TTC549 (cell line): Measurements from ENCODE around the gene WDR36.

Experiments used
- FAIRE-seq: peaks from 2 replicates; lab custom pipeline; 2012; peaks lifted over from hg19 to GRCh38; lab: Jason Lieb, UNC

WDR36 gene

DNA sequence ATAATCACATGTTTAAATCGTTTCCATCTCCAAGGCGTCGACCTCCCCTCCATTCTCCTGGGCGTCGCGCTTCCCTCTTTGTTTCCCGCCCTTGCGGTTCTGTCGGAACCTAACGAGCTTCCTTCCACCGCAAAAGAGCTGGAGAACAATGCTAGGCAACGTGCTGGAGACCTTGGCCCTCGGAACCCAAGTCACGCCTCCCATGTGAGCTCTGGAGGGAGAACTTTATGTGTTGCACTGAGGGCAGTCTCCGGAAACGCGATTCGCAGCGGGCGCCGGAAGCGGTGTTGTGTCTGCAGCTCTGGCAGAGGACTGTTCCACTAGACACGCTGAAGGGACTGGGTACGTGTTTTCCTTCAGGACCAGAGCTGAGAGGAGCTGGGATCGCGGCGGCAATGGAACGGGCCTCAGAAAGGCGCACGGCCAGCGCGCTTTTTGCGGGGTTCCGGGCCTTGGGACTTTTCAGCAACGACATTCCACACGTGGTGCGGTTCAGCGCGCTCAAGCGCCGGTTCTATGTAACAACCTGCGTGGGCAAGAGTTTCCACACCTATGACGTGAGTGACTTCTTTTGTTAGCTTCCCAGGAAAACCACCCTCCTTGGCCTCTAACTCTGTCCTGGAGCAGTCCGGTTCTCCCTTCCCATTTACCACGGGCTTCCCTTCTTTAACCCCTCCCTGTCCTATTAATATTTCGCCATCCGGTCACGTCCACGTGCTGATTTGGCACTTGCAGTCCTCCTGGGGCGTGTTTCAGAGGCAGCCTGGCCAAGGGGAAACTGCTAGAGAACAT is at the start of gene WDR36:
Gene WDR36 (plus strand): TSS at position 287 of the 792 bp plus-strand sequence. CDS start 109 bp downstream, at position 396.
- FAIRE-seq = no peak

DNA sequence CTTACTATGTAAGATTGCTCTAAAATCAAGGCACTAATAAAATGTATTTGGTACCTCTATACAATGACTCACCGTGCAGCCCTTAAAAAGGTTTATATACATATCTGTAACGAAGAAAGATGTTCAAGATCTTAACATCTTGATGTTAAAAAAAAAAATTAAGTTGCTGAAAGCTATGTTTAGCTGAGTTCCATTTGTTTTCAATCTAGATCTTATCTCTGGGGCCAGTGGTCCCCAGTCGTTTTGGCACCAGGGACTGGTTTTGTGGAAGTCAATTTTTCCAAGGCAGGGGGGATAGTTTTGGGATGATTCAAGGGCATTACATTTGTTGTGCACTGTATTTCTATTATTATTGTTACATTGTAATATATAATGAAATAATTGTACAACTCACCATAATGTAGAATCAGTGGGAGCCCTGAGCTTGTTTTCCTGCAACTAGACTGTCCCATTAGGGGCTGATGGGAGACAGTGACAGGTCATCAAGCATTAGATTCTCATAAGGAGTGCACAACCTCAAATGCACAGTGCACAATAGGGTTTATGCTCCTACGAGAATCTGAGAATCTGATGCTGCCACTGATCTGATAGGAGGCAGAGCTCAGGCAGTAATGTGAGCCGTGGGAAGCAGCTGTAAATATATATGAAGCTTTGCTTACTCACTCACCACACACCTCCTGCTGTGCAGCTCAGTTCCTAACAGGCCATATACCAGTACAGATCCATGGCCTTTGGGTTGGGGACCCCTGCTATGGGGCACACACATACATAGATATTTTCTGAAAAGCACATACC is 48.2 kb upstream of the WDR36 start:
- no peak for FAIRE-seq

DNA sequence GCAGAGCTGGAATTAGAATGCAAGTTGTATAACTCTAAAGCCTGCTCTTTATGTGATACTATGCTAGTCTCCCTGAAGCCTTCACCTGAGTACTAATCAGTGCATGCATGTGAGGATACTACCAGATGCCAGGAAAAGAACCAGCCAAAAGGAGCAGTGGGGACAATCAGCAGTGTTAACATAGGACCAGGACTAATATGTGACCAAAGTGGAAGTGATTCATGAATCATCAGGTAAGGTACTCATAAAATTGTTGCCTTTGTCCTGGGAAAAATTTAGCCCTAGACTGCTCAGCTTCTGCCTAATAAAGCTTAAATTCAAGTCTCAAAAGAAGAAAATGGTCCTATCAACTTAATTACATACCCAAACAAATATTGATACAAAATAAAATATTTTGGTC is 34.1 kb upstream of the WDR36 start:
- no peak for FAIRE-seq

GRCh38 chr5:111060169-111060568 is 32.0 kb upstream of the WDR36 start:
- no peak for FAIRE-seq

DNA sequence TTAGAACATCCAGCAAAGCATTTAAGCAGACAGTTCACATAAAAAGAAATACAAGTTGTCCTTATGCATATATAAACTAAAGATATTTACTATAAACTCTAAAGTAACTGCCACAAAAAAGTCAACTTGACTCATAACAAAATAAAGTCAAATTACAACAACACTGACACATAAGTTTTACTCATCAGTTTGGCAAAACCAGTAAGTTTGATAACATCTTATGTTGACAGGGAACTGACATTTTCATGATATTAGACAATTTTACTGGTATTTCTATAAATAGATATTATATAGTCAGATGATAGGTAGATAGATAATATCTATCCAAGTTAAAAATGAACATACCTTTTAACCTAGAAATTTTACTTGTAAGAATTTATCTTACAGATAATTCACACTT is 30.5 kb upstream of the WDR36 start:
- no peak for FAIRE-seq

DNA sequence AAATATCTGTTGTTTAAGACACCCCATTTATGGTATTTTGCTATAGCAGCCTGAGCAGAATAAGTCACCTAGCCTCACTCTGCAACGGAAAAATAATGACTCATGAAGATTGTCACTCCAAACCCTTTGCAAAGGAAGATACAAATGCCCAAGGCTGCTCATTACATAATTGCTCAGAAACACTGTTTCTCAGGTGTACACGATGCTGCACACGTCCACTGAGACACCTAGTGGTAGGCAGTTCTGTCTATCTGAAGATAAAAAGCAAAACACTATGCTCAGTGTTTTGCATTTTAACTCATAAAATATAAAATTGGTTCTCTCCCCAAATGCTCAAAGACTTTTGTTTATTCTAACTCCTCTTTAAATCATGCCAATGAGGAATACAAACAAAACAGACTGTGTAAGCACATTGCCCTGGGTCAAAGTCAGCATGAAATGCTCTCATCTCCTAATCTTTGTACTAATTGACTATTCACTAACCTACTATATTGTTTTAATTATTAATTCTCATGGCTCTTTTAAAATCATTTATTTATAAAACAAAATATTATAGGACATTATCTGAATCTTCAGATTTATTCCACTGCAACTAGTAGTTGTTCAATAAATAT is 28.3 kb upstream of the WDR36 start:
- FAIRE-seq = no peak

GRCh38 chr5:111066261-111066938 is 25.7 kb upstream of the WDR36 start:
- FAIRE-seq = no peak

- no peak for FAIRE-seq
Measured at GRCh38 chr5:111068213-111068612, 23.9 kb upstream of the WDR36 start.

- no peak for FAIRE-seq
Measured at GRCh38 chr5:111069839-111070238, 22.3 kb upstream of the WDR36 start.

DNA sequence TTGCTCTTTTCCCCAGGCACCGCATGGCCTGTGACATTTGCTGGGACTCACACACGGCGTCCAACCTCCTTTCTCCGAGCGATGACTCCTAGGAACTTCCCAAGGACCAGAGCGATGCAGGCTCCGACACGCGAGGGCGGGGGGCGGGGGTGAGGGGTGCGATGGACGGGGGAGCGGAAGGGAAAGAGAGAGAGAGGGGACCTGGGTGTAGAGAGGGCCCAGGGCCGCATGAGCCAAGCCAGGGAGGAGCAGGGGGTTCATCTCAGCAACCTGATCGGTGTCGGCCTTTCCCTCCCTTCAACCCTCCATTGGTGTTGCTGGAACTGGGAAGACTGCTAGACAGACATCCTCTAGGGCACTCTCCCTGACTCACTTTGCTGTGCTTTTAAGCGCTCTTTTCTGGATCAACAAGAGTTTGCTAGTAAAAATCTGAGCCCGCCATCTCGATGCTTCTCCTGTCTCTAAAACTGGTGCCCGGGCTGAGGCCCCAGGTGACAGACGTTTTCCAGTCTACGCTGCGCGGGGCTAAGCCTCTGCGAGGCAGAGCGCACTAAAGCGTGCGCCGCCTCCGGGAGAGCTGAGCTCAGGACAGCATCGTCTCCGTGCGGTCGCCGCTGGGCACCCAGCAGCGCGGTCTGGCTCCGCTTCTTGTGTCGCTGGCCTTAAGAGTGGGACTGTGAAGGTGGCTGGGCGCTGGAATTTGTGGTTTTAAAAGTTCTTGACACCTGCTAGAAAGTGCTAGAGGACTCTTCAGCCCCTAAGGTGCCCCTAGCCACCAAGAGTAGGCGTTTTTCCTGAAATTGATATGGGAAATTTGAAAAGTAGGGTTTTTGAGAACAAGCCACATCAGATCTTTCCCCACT is 21.6 kb upstream of the WDR36 start:
- no peak for FAIRE-seq

DNA sequence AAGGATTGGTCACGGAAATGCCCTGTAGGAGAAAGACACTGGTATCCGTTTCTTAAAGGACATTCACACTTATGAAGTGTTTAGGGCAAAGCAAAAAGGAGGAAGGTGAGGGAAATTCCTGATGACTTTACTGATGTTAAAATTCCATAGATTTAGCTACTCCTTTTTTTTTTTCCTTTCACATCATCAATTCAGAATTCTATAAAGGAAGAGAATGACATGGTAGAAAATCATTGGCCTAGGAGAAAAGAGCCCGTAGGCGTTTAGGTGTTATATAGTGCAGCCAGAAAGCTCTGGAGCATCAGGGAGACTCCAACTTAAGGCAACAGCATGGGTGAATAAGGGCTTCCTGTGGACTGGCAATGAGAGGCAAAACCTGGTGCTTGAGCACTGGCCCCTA is 20.7 kb upstream of the WDR36 start, which contains the start of gene TSLP:
Gene TSLP (plus strand): TSS at position 301 of the 400 bp plus-strand sequence. CDS start 178 bp downstream, outside the sequence.
- FAIRE-seq = no peak

GRCh38 chr5:111072949-111073682 is 19.0 kb upstream of the WDR36 start:
- FAIRE-seq = no peak

- FAIRE-seq = no peak
Measured at GRCh38 chr5:111074244-111074643, 17.9 kb upstream of the WDR36 start.

- no peak for FAIRE-seq
Measured at GRCh38 chr5:111075520-111075919, 16.6 kb upstream of the WDR36 start.

GRCh38 chr5:111076091-111076490 is 16.1 kb upstream of the WDR36 start:
- no peak for FAIRE-seq

- FAIRE-seq = no peak
Measured at GRCh38 chr5:111077678-111078077, 14.5 kb upstream of the WDR36 start.

- FAIRE-seq = no peak
Measured at GRCh38 chr5:111079846-111080245, 12.3 kb upstream of the WDR36 start.

GRCh38 chr5:111083323-111083722 is 8.8 kb upstream of the WDR36 start:
- no peak for FAIRE-seq

GRCh38 chr5:111095982-111096381 is 3.8 kb downstream of the WDR36 start:
- FAIRE-seq = no peak

- FAIRE-seq = no peak
Measured at GRCh38 chr5:111099058-111099778, 7.1 kb downstream of the WDR36 start.
